K562 (cell line): ENCODE measurements around the gene ZNF30. TPM values are rescaled to one million over a fixed set of nuclear protein-coding genes. Genes with fewer than 3 reads are reported as not detected.

ENCODE experiments used
- FOXK1 ChIP-seq: sonication (generic); formaldehyde crosslinking; IDR thresholded peaks from 2 replicates; pipeline ENCODE4 v1.8.0; 2022; ENCODE audit warnings: missing genetic modification reagents, mild to moderate bottlenecking, borderline replicate concordance
- HEY1 ChIP-seq: fragments of 250-450 bp; sonication (Bioruptor Pico); IDR thresholded peaks from 2 replicates; pipeline ENCODE4 v1.5.0; 2020; ENCODE audit warnings: mild to moderate bottlenecking, moderate library complexity, borderline replicate concordance
- HMG20A ChIP-seq: fragments of 450-650 bp; formaldehyde crosslinking; conservative IDR thresholded peaks from 2 replicates; pipeline ENCODE4 v1.4.0; 2020; ENCODE audit warnings: mild to moderate bottlenecking, mixed read lengths
- NCOA2 ChIP-seq, 2 experiments: fragments of 450-650 bp; IDR thresholded peaks; 2 replicates each; pipeline ENCODE4 v1.6.1; 2018; ENCODE audit warnings: mild to moderate bottlenecking in 2 of 2, moderate library complexity in 1 of 2; ENCODE audit not compliant: partially characterized antibody in 2 of 2
- POLR2A ChIP-seq: fragments of 450-650 bp; conservative IDR thresholded peaks from 2 replicates; pipeline ENCODE4 v1.6.1; 2016
- POLR2B ChIP-seq: fragments of 450-650 bp; IDR thresholded peaks from 2 replicates; pipeline ENCODE4 v1.6.1; 2018; ENCODE audit warnings: low read depth; ENCODE audit not compliant: partially characterized antibody
- SAP30 ChIP-seq: fragments of 200-600 bp; sonication (generic); IDR thresholded peaks from 2 replicates; pipeline ENCODE4 v1.6.1; 2012; ENCODE audit warnings: borderline replicate concordance, low read depth, mild to moderate bottlenecking, moderate library complexity, low read length, control low read depth, inconsistent platforms; ENCODE audit not compliant: insufficient read depth, poor library complexity, severe bottlenecking
- XRCC5 ChIP-seq: fragments of 200-400 bp; formaldehyde crosslinking; IDR thresholded peaks from 2 replicates; pipeline ENCODE4 v1.6.1; 2017; ENCODE audit warnings: low read depth, mild to moderate bottlenecking, low read length
- ZC3H11A ChIP-seq: IDR thresholded peaks from 2 replicates; pipeline ENCODE4 v1.6.1; 2012; ENCODE audit warnings: low read depth, low read length, improper control_type of control experiment
- ZNF408 ChIP-seq: fragments of 250-450 bp; sonication (Bioruptor Pico); IDR thresholded peaks from 2 replicates; pipeline ENCODE4 v1.4.0; 2020; ENCODE audit warnings: low read depth, mild to moderate bottlenecking, moderate library complexity
- ZNF696 ChIP-seq: fragments of 250-450 bp; sonication (Bioruptor Pico); conservative IDR thresholded peaks from 2 replicates; pipeline ENCODE4 v1.4.0; 2020; ENCODE audit warnings: mild to moderate bottlenecking, moderate library complexity
- ZSCAN32 ChIP-seq: fragments of 450-650 bp; formaldehyde crosslinking; IDR thresholded peaks from 2 replicates; pipeline ENCODE4 v1.4.0; 2020; ENCODE audit warnings: mild to moderate bottlenecking, moderate library complexity
- polyA plus RNA-seq, 8 experiments: library from polyadenylated mRNA; depleted of rRNA in 4 of 8; stranded (reverse) in 5 of 8; unstranded in 3 of 8; fragments of >200 nt; fragmentation: Nextera tagmentation in 2 of 8; fragmentation: Illumina TruSeq in 1 of 8; extraction: Ambion mirVana in 2 of 8; extraction: Trizol in 1 of 8; gene quantifications; 2 replicates each; pipeline versions ENCODE4 v1.2.1 to v1.2.3, GENCODE V29; 2011 to 2014; ENCODE audit warnings: inconsistent platforms in 1 of 8, missing spikeins in 1 of 8
- total RNA-seq, 7 experiments: library from RNA; depleted of rRNA in 6 of 7; stranded (reverse); fragments of >200 nt in 6 of 7; fragmentation: Illumina TruSeq in 2 of 7; extraction: Trizol in 2 of 7; gene quantifications; 2 replicates each; pipeline versions ENCODE4 v1.2.1 to v1.2.3, GENCODE V29; 2011 to 2021; ENCODE audit warnings: low replicate concordance in 1 of 7
- TF ChIP-seq, protein P1 (sequence below): fragments of 450-650 bp; IDR thresholded peaks from 2 replicates; pipeline ENCODE4 v1.6.1; 2016; ENCODE audit warnings: low read depth
- TF ChIP-seq, protein P2 (sequence below): fragments of 250-450 bp; sonication (Bioruptor Pico); IDR thresholded peaks from 2 replicates; pipeline ENCODE4 v1.8.0; 2021; ENCODE audit warnings: moderate library complexity, mild to moderate bottlenecking, inconsistent platforms
- TF ChIP-seq, protein P3 (sequence below): fragments of 200-800 bp; sonication (Bioruptor generic); IDR thresholded peaks from 2 replicates; pipeline ENCODE4 v1.6.1; 2017; ENCODE audit warnings: missing genetic modification characterization, missing compliant biosample characterization

The ZNF30 gene
- total and polyA plus RNA-seq, 9 of the 15 experiments (the other 6 are each of a cell fraction or from before 2014, with no cell fraction given) = 7.3 to 13.4 (median 10.6) TPM

DNA sequence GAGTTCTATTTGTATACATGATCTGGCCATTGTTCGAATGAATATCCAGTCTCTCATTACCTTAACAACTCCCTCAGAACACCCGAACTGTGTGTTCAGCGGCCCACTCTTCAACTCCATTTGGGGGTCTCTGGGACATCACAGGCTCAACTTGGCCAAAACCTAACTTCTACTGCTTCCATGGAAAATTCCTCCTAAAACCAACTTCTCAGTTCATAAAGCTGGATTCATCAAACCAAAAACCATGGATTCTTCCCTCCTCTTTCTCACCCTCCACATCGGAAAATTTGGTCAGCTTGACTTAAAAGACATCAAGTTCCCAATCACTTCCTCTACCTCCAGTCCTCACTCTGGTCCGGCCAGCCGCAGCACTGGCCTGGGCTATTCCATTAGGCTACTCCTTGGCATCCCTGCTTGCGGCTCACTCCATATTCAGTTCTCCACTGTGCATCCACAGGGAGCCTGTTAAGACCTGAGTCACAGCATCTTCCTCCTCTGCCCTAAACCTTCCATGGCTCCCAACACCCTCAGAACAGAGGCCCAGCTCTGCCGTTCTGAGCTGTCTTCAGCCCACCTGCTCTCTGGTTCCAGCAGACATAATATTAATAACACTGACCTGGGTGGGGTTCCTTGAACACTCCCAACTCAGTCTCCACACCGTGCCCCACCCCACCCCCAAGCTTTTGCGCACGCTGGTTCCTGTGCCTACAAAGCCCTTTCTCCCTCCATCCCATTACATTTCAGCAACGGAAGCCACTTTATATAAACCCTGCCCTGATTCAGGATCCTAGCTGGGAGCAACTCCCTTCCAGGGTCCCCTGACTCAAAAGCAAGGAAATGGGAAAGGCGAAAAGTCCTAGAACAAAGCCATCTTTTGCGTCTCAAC, 36.2 kb downstream of the ZNF30 start (continued):
- TF ChIP-seq, protein P1, sequence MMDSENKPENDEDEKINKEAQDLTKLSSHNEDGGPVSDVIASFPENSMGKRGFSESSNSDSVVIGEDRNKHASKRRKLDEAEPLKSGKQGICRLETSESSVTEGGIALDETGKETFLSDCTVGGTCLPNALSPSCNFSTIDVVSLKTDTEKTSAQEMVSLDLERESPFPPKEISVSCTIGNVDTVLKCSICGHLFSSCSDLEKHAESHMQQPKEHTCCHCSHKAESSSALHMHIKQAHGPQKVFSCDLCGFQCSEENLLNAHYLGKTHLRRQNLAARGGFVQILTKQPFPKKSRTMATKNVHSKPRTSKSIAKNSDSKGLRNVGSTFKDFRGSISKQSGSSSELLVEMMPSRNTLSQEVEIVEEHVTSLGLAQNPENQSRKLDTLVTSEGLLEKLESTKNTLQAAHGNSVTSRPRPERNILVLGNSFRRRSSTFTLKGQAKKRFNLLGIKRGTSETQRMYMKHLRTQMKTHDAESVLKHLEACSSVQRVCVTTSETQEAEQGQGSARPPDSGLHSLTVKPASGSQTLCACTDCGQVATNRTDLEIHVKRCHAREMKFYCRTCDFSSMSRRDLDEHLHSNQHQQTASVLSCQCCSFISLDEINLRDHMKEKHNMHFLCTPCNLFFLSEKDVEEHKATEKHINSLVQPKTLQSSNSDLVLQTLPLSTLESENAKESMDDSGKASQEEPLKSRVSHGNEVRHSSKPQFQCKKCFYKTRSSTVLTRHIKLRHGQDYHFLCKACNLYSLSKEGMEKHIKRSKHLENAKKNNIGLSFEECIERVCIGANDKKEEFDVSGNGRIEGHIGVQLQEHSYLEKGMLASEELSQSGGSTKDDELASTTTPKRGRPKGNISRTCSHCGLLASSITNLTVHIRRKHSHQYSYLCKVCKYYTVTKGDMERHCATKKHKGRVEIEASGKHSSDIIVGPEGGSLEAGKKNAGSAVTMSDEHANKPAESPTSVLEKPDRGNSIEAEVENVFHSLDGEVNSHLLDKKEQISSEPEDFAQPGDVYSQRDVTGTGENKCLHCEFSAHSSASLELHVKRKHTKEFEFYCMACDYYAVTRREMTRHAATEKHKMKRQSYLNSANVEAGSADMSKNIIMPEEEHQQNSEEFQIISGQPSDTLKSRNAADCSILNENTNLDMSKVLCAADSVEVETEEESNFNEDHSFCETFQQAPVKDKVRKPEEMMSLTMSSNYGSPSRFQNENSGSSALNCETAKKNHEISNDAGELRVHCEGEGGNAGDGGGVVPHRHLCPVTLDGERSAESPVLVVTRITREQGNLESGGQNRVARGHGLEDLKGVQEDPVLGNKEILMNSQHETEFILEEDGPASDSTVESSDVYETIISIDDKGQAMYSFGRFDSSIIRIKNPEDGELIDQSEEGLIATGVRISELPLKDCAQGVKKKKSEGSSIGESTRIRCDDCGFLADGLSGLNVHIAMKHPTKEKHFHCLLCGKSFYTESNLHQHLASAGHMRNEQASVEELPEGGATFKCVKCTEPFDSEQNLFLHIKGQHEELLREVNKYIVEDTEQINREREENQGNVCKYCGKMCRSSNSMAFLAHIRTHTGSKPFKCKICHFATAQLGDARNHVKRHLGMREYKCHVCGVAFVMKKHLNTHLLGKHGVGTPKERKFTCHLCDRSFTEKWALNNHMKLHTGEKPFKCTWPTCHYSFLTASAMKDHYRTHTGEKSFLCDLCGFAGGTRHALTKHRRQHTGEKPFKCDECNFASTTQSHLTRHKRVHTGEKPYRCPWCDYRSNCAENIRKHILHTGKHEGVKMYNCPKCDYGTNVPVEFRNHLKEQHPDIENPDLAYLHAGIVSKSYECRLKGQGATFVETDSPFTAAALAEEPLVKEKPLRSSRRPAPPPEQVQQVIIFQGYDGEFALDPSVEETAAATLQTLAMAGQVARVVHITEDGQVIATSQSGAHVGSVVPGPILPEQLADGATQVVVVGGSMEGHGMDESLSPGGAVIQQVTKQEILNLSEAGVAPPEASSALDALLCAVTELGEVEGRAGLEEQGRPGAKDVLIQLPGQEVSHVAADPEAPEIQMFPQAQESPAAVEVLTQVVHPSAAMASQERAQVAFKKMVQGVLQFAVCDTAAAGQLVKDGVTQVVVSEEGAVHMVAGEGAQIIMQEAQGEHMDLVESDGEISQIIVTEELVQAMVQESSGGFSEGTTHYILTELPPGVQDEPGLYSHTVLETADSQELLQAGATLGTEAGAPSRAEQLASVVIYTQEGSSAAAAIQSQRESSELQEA = no peak
- TF ChIP-seq NCOA2 (IDR thresholded peaks at IDR 0.05; ENCODE audit: partially characterized antibody in 2 of 2) = no peak
- no peak for TF ChIP-seq ZC3H11A
- no peak for TF ChIP-seq POLR2B
- TF ChIP-seq ZNF408 (CRISPR knock-in tag) = no peak
- no peak for TF ChIP-seq HEY1 (CRISPR knock-in tag)
- 0 out of 2 replicates have a peak, but pooled peaks have one; percentile 10 for TF ChIP-seq XRCC5
- TF ChIP-seq SAP30 = peak; percentile 12
- no peak for TF ChIP-seq ZSCAN32 (CRISPR knock-in tag)
- TF ChIP-seq FOXK1 = no peak
- TF ChIP-seq ZNF696 (CRISPR knock-in tag) = no peak
- TF ChIP-seq POLR2A = peak; percentile 61; the same call in 1 of the 2 replicates
- TF ChIP-seq, protein P2, sequence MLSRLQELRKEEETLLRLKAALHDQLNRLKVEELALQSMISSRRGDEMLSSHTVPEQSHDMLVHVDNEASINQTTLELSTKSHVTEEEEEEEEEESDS (CRISPR knock-in tag) = no peak
- TF ChIP-seq, protein P3, sequence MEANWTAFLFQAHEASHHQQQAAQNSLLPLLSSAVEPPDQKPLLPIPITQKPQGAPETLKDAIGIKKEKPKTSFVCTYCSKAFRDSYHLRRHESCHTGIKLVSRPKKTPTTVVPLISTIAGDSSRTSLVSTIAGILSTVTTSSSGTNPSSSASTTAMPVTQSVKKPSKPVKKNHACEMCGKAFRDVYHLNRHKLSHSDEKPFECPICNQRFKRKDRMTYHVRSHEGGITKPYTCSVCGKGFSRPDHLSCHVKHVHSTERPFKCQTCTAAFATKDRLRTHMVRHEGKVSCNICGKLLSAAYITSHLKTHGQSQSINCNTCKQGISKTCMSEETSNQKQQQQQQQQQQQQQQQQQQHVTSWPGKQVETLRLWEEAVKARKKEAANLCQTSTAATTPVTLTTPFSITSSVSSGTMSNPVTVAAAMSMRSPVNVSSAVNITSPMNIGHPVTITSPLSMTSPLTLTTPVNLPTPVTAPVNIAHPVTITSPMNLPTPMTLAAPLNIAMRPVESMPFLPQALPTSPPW (CRISPR knock-in tag) = no peak
- TF ChIP-seq HMG20A (CRISPR knock-in tag) = no peak
